GM11168 (cell line): ENCODE data around the gene SMIM9.
"Not testable (repeated sequence)": the region's sequence is repeated elsewhere in the genome, so short reads cannot be mapped to it uniquely, and the experiment has no call there.

Experiments used
- in situ Hi-C: fragments of 300-500 bp; cut with MboI; formaldehyde crosslinking; loops from one replicate; pipeline ENCODE4 v1.12.0; 2022; ENCODE audit warnings: low sequenced_read_pairs; ENCODE audit not compliant: unreplicated experiment

The SMIM9 gene

GRCh38 chrX:154816326-154816898, 18.1 kb downstream of the SMIM9 start:
- in situ Hi-C loops, result not testable (repeated sequence)

GRCh38 chrX:154815274-154815818, 19.1 kb downstream of the SMIM9 start:
- in situ Hi-C loops, result no loop called here

- in situ Hi-C loops, result no loop called here
These were observed 20.7 kb downstream of the SMIM9 start for GRCh38 chrX:154813801-154814200.

GRCh38 chrX:154812341-154813101, 21.9 kb downstream of the SMIM9 start:
- in situ Hi-C loops, result no loop called here

- in situ Hi-C loops, result no loop called here
These were observed 24.4 kb downstream of the SMIM9 start for GRCh38 chrX:154809939-154810665.

- in situ Hi-C loops, result no loop called here
These were observed 27.5 kb downstream of the SMIM9 start for GRCh38 chrX:154806837-154807501.

- in situ Hi-C loops, result no loop called here
These were observed 28.8 kb downstream of the SMIM9 start for GRCh38 chrX:154805696-154806091.

- in situ Hi-C loops, result no loop called here
These were observed 29.3 kb downstream of the SMIM9 start, which contains the start of gene MPP1 for GRCh38 chrX:154804957-154805695. MPP1 (minus strand) TSS chrX:154805485; CDS start chrX:154805373, 112 bp downstream.

- in situ Hi-C loops, result no loop called here
These were observed 30.1 kb downstream of the SMIM9 start for GRCh38 chrX:154804261-154804956.

- in situ Hi-C loops, result no loop called here
These were observed 31.5 kb downstream of the SMIM9 start for GRCh38 chrX:154802947-154803346.

- in situ Hi-C loops, result no loop called here
These were observed 33.8 kb downstream of the SMIM9 start for GRCh38 chrX:154800478-154801210.

- in situ Hi-C loops, result no loop called here
These were observed 34.7 kb downstream of the SMIM9 start for GRCh38 chrX:154799556-154800348.

GRCh38 chrX:154797006-154797405, 37.5 kb downstream of the SMIM9 start:
- in situ Hi-C loops, result no loop called here

GRCh38 chrX:154795016-154795415, 39.4 kb downstream of the SMIM9 start:
- in situ Hi-C loops, result no loop called here

- in situ Hi-C loops, result no loop called here
These were observed 41.2 kb downstream of the SMIM9 start for GRCh38 chrX:154793084-154793795.

GRCh38 chrX:154791939-154792338, 42.5 kb downstream of the SMIM9 start:
- in situ Hi-C loops, result no loop called here

GRCh38 chrX:154791467-154791866, 43.0 kb downstream of the SMIM9 start:
- in situ Hi-C loops, result no loop called here
